Mammary epithelial cell (primary cell): Measurements from ENCODE around the gene ARNT2.

ENCODE experiments used
- CTCF ChIP-seq, 2 donors: IDR thresholded peaks in 1 of 2; conservative IDR thresholded peaks in 1 of 2; 2 replicates each; pipeline ENCODE4 v1.5.1; 2011 to 2012; ENCODE audit warnings: inconsistent platforms in 2 of 2, low read length in 2 of 2, mild to moderate bottlenecking in 2 of 2, control low read depth in 1 of 2, low read depth in 1 of 2; ENCODE audit not compliant: insufficient read depth in 1 of 2; ENCODE audit errors: extremely low read depth in 1 of 2
- EZH2 ChIP-seq: IDR thresholded peaks from 2 replicates; pipeline ENCODE4 v1.6.1; 2012; ENCODE audit warnings: low read length, inconsistent platforms, borderline replicate concordance

GRCh38 chr15:80404761-80405553, 775 bp downstream of the ARNT2 start:
- TF ChIP-seq CTCF (conservative IDR thresholded peaks at IDR 0.05 in 1 of 2, IDR thresholded peaks at IDR 0.05 in 1 of 2; ENCODE audit: extremely low read depth in 1 of 2, insufficient read depth in 1 of 2, low read depth in 1 of 2, low read length in 2 of 2) = no peak
- TF ChIP-seq EZH2 = peak; percentile 35
